SU-DHL-6 (cell line): Measurements from ENCODE around the gene UROC1.

Experiments
- H2AFZ ChIP-seq: fragments of 200-600 bp; sonication (generic); 2 replicates; pipeline ENCODE4 v1.6.1; 2014; ENCODE audit warnings: low read depth, mild to moderate bottlenecking, moderate library complexity, mixed read lengths, antibody characterized with exemption, low read length; ENCODE audit not compliant: severe bottlenecking
- H3F3A ChIP-seq: fragments of 200-600 bp; shearing (Covaris generic); 2 replicates; pipeline ENCODE4 v1.6.0; 2016; ENCODE audit warnings: antibody characterized with exemption, mild to moderate bottlenecking; ENCODE audit not compliant: insufficient read depth
- H3K27ac ChIP-seq: fragments of 200-600 bp; sonication (generic); 2 replicates; pipeline ENCODE4 v1.5.1; 2016; ENCODE audit warnings: low read depth, mild to moderate bottlenecking, low read length, moderate library complexity, mixed read lengths
- H3K27me3 ChIP-seq: fragments of 200-600 bp; sonication (generic), shearing (Covaris generic); 2 replicates; pipeline ENCODE4 v1.6.0; 2014; ENCODE audit warnings: mild to moderate bottlenecking, low read length
- H3K36me3 ChIP-seq: fragments of 200-600 bp; sonication (generic); 2 replicates; pipeline ENCODE4 v1.6.1; 2014; ENCODE audit warnings: mild to moderate bottlenecking, low read length, mixed read lengths
- H3K4me2 ChIP-seq: fragments of 300-600, 200-600 bp; shearing (Covaris generic), sonication (generic); 2 replicates; pipeline ENCODE4 v1.6.0; 2014; ENCODE audit warnings: low read length, low read depth, mild to moderate bottlenecking; ENCODE audit not compliant: poor library complexity, severe bottlenecking
- H3K4me3 ChIP-seq: fragments of 200-600 bp; sonication (generic); 2 replicates; pipeline ENCODE4 v1.5.1; 2014; ENCODE audit warnings: antibody characterized with exemption, low read length, mild to moderate bottlenecking, mixed read lengths; ENCODE audit not compliant: insufficient read depth, poor library complexity, severe bottlenecking
- H3K79me2 ChIP-seq: fragments of 200-600 bp; sonication (generic); 2 replicates; pipeline ENCODE4 v1.6.1; 2014; ENCODE audit warnings: mild to moderate bottlenecking, low read length, moderate library complexity; ENCODE audit not compliant: insufficient read depth
- H3K9ac ChIP-seq: fragments of 200-600 bp; sonication (generic); 2 replicates; pipeline ENCODE4 v1.7.0; 2014; ENCODE audit warnings: mild to moderate bottlenecking, low read length
- H3K9me2 ChIP-seq: fragments of 200-600 bp; sonication (generic); replicated peaks from 2 replicates; pipeline ENCODE4 v1.6.1; 2014; ENCODE audit warnings: low read length; ENCODE audit not compliant: insufficient read depth
- H3K9me3 ChIP-seq: fragments of 200-600 bp; sonication (generic); 2 replicates; pipeline ENCODE4 v1.6.1; 2014; ENCODE audit warnings: low read length, mixed read lengths; ENCODE audit not compliant: insufficient read depth
- H4K20me1 ChIP-seq: fragments of 200-600 bp; sonication (generic); 2 replicates; pipeline ENCODE4 v1.6.1; 2014; ENCODE audit warnings: low read depth, mild to moderate bottlenecking, antibody characterized with exemption, low read length, moderate library complexity, mixed read lengths
- EZH2phosphoT487 ChIP-seq: fragments of 200-600 bp; sonication (generic), shearing (Covaris generic); conservative IDR thresholded peaks from 2 replicates; pipeline ENCODE4 v1.6.1; 2018; ENCODE audit warnings: mild to moderate bottlenecking, antibody characterized with exemption, low read length, moderate library complexity, mixed read lengths
- TF ChIP-seq, protein P1 (sequence below): fragments of 200-600 bp; sonication (generic); IDR thresholded peaks from one replicate; pipeline ENCODE4 v1.5.1; 2017; ENCODE audit warnings: antibody characterized with exemption, mild to moderate bottlenecking, low read length, moderate library complexity; ENCODE audit not compliant: insufficient read depth, poor library complexity, severe bottlenecking

UROC1 gene

DNA sequence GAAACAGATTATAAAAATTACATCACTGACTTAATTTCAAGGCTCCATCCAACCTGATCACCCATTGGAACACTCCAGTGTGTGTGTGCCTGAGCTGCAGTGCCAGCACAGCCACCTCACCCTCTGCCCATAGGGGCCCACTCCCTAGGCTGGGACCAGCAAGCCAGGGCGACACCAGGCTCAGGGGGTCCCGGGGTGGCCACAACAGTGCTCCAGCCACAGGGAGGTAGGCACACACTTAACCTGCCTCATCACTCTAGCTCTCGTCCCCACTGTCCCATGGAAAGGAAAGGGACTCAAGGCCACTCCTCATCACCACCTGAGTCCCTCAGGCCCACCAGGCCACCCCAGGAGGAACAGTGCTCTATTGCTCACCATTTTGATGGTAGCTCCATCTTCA, 66.8 kb downstream of the UROC1 start:
- H3F3A ChIP-seq: no peaks in the 10 kb centered on the region
- H3K27ac ChIP-seq: no peak overlapping the region
- H4K20me1 ChIP-seq: no peaks in the 10 kb centered on the region; the same call in 1 of the 2 replicates
- no peaks in the 10 kb centered on the region for H3K9me3 ChIP-seq
- H3K27me3 ChIP-seq: no peaks in the 10 kb centered on the region
- no peaks in the 10 kb centered on the region; the same call in 1 of the 2 replicates for H3K79me2 ChIP-seq
- no peak overlapping the region for H3K4me3 ChIP-seq
- H3K9me2 ChIP-seq: no peaks in the 10 kb centered on the region
- no peak overlapping the region for H3K9ac ChIP-seq
- no peaks in the 10 kb centered on the region for H3K36me3 ChIP-seq
- no peak overlapping the region for H3K4me2 ChIP-seq
- H2AFZ ChIP-seq: no peak overlapping the region
- TF ChIP-seq, protein P1, sequence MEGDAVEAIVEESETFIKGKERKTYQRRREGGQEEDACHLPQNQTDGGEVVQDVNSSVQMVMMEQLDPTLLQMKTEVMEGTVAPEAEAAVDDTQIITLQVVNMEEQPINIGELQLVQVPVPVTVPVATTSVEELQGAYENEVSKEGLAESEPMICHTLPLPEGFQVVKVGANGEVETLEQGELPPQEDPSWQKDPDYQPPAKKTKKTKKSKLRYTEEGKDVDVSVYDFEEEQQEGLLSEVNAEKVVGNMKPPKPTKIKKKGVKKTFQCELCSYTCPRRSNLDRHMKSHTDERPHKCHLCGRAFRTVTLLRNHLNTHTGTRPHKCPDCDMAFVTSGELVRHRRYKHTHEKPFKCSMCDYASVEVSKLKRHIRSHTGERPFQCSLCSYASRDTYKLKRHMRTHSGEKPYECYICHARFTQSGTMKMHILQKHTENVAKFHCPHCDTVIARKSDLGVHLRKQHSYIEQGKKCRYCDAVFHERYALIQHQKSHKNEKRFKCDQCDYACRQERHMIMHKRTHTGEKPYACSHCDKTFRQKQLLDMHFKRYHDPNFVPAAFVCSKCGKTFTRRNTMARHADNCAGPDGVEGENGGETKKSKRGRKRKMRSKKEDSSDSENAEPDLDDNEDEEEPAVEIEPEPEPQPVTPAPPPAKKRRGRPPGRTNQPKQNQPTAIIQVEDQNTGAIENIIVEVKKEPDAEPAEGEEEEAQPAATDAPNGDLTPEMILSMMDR: no peak
- TF ChIP-seq EZH2phosphoT487: no peak

DNA sequence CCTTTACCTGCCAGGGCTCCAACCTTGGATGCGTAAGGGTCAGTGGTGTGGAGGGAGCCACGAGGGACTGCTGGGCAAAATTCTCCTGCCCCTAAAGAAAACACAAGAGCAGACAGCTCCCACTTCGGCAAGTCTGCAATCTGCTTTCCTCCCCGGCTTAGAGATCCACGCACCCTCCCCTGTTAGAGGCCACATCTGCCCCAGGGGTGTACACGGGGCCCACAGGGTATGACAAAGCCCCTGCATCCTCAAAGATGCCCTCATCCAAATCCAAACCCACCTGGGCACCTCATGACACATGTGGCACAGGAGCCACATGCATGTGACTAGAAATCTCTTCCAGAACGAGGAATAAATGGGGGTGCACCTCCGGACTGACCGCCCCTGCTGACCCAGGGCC, 67.4 kb downstream of the UROC1 start:
- no peak for TF ChIP-seq EZH2phosphoT487
- TF ChIP-seq, protein P1: no peak
- no peak overlapping the region for H3K9ac ChIP-seq
- no peak overlapping the region for H3K4me3 ChIP-seq
- no peaks in the 10 kb centered on the region for H3K9me2 ChIP-seq
- no peaks in the 10 kb centered on the region for H3K27me3 ChIP-seq
- no peaks in the 10 kb centered on the region; the same call in 1 of the 2 replicates for H4K20me1 ChIP-seq
- H3F3A ChIP-seq: no peaks in the 10 kb centered on the region
- H3K9me3 ChIP-seq: no peaks in the 10 kb centered on the region
- H3K4me2 ChIP-seq: no peak overlapping the region
- no peak overlapping the region for H2AFZ ChIP-seq
- no peaks in the 10 kb centered on the region; the same call in 1 of the 2 replicates for H3K79me2 ChIP-seq
- H3K36me3 ChIP-seq: no peaks in the 10 kb centered on the region
- H3K27ac ChIP-seq: no peak overlapping the region

DNA sequence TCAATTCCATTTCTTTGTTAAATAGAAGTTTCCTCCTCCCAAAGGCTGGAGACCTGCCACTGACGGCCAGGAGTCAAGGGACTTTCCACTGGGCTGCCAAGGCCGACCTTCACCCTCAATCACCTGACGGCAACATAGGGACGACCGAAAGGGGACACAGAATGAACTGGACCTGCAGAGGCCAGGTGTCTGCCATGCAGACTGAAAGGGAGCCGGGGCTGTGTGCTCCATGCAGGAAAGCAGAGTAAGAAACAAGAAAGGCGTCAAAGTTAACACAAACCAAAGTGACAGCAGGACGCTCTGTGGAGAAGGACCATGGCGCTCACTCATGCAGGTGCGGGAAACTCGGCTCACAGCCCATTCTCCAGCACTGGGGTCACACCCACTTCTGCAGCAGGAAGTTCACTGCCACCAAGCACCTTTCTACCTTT, 67.9 kb downstream of the UROC1 start:
- TF ChIP-seq EZH2phosphoT487: no peak
- TF ChIP-seq, protein P1: no peak
- H3K4me2 ChIP-seq: no peak overlapping the region
- no peaks in the 10 kb centered on the region for H3K9me3 ChIP-seq
- no peaks in the 10 kb centered on the region for H3K79me2 ChIP-seq
- no peaks in the 10 kb centered on the region for H3K27me3 ChIP-seq
- H3K9ac ChIP-seq: no peak overlapping the region
- H3K36me3 ChIP-seq: no peaks in the 10 kb centered on the region
- no peak overlapping the region for H3K4me3 ChIP-seq
- H2AFZ ChIP-seq: no peak overlapping the region
- H3K27ac ChIP-seq: no peak overlapping the region
- no peaks in the 10 kb centered on the region for H3K9me2 ChIP-seq
- H3F3A ChIP-seq: no peaks in the 10 kb centered on the region
- H4K20me1 ChIP-seq: no peaks in the 10 kb centered on the region; the same call in 1 of the 2 replicates
